Loucy (cell line): ENCODE results near the gene ZNG1F.
"Not testable (repeated sequence)": the region's sequence is repeated elsewhere in the genome, so short reads cannot be mapped to it uniquely, and the experiment has no call there.

Source experiments
- H2AFZ ChIP-seq: fragments of 200-600 bp; sonication (generic); 2 replicates; pipeline ENCODE4 v1.6.0; 2016; ENCODE audit warnings: antibody characterized with exemption, mild to moderate bottlenecking, low read length, moderate library complexity
- H3F3A ChIP-seq: fragments of 200-600 bp; 2 replicates; pipeline ENCODE4 v1.6.0; 2016; ENCODE audit warnings: antibody characterized with exemption, low read depth, mild to moderate bottlenecking
- H3K27me3 ChIP-seq: fragments of 200-600 bp; sonication (generic); 2 replicates; pipeline ENCODE4 v1.6.1; 2014; ENCODE audit warnings: low read length, mild to moderate bottlenecking; ENCODE audit not compliant: insufficient read depth, poor library complexity, severe bottlenecking
- H3K36me3 ChIP-seq: fragments of 200-600 bp; sonication (generic); 2 replicates; pipeline ENCODE4 v1.6.1; 2016; ENCODE audit warnings: low read length; ENCODE audit not compliant: insufficient read depth
- H3K4me1 ChIP-seq: fragments of 200-600 bp; sonication (generic); 2 replicates; pipeline ENCODE4 v1.5.1; 2014; ENCODE audit warnings: low read length, mild to moderate bottlenecking; ENCODE audit not compliant: insufficient read depth, poor library complexity, severe bottlenecking
- H3K4me2 ChIP-seq: fragments of 200-600 bp; sonication (generic); 2 replicates; pipeline ENCODE4 v1.6.0; 2014; ENCODE audit warnings: antibody characterized with exemption, low read length, low read depth, mild to moderate bottlenecking; ENCODE audit not compliant: poor library complexity, severe bottlenecking
- H3K4me3 ChIP-seq: fragments of 200-600 bp; sonication (generic); 2 replicates; pipeline ENCODE4 v1.5.1; 2014; ENCODE audit warnings: low read length, mild to moderate bottlenecking, mixed read lengths; ENCODE audit not compliant: poor library complexity, severe bottlenecking
- H3K79me2 ChIP-seq: fragments of 200-600 bp; sonication (generic); 2 replicates; pipeline ENCODE4 v1.6.1; 2014; ENCODE audit warnings: low read length; ENCODE audit not compliant: insufficient read depth
- H3K9ac ChIP-seq: fragments of 200-600 bp; sonication (generic); 2 replicates; pipeline ENCODE4 v1.6.0; 2014; ENCODE audit warnings: mild to moderate bottlenecking, low read depth, low read length, moderate library complexity; ENCODE audit not compliant: poor library complexity, severe bottlenecking
- H3K9me2 ChIP-seq: fragments of 200-600 bp; sonication (generic); replicated peaks from 2 replicates; pipeline ENCODE4 v1.6.1; 2016; ENCODE audit warnings: low read depth, low read length, mixed read lengths
- H3K9me3 ChIP-seq: fragments of 200-600 bp; sonication (generic); 2 replicates; pipeline ENCODE4 v1.6.1; 2014; ENCODE audit warnings: mild to moderate bottlenecking, antibody characterized with exemption, low read length, low read depth; ENCODE audit not compliant: insufficient read depth
- H4K20me1 ChIP-seq: fragments of 200-600 bp; sonication (generic); 2 replicates; pipeline ENCODE4 v1.6.0; 2014; ENCODE audit warnings: antibody characterized with exemption, low read length, mild to moderate bottlenecking; ENCODE audit not compliant: insufficient read depth, poor library complexity, severe bottlenecking

Gene ZNG1F

DNA sequence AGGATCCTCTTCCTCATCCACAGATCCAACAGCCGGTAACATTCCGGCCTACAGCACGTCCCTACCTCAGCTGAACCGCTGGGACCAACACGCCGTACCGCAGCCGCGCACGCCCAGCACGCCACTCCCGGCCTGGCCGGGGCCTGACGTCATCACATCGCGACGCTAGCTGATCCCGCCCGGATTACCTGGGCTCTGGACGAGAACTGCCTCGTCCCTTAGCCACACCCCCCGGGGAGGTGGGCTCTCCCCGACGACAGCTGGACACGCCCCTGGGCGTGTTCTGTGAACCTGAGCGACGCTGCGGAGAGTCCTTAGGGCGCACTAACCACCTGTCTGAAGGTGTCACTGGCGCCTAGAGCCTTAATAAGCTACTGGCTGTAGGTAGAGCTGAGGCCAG, at the start of gene ZNG1F:
ZNG1F (minus strand) TSS at position 101 of the 400 bp plus-strand sequence; CDS start at position 42, 59 bp downstream.
- not testable (repeated sequence) for H3F3A ChIP-seq, H4K20me1 ChIP-seq, H3K9ac ChIP-seq, H3K9me3 ChIP-seq, H3K4me2 ChIP-seq, H3K27me3 ChIP-seq, H2AFZ ChIP-seq, H3K4me3 ChIP-seq, H3K79me2 ChIP-seq, H3K36me3 ChIP-seq, H3K4me1 ChIP-seq, H3K9me2 ChIP-seq

DNA sequence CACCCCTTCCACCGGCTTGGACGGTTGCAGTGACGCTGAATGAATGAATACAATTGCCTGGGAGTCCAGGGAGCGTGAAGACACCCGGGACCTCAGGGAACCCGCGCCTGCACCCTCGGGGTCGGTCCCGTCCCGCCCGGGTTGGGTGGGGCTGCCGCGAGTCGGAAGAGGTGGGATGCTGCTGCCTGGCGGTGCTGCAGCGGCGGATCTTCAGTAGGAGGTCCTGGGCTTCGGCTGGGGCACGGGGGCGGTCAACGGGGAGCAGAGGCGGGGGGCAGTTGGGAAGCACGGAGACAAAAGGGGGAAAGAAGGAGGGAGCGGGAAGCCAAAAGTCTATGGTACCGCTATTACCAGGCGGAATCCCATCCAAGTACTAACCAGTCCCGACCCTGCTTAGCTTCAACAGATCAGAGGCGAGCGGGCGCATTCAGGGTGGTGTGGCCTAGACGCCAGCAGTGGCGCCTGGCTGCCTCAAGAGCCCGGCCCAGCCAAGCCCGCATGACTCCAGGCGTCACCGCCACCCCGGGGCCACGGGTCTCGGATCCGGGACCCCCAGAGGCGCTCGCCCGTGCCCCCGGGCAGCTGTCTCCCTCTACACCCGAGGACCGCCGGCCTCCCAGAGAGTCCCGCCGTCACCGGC, 48.1 kb upstream of the ZNG1F start:
- not testable (repeated sequence) for H3F3A ChIP-seq, H3K79me2 ChIP-seq, H3K4me1 ChIP-seq, H2AFZ ChIP-seq, H3K9me2 ChIP-seq, H3K4me2 ChIP-seq, H3K27me3 ChIP-seq, H3K9ac ChIP-seq, H3K36me3 ChIP-seq, H4K20me1 ChIP-seq, H3K9me3 ChIP-seq, H3K4me3 ChIP-seq

- H3K27me3 ChIP-seq, H3K9me3 ChIP-seq, H3K4me2 ChIP-seq, H3K9me2 ChIP-seq, H3K4me1 ChIP-seq, H3K36me3 ChIP-seq, H4K20me1 ChIP-seq, H3K4me3 ChIP-seq, H3F3A ChIP-seq, H2AFZ ChIP-seq, H3K9ac ChIP-seq, H3K79me2 ChIP-seq: not testable (repeated sequence)
Measured at GRCh38 chr9:41236486-41237109, 47.5 kb upstream of the ZNG1F start.

DNA sequence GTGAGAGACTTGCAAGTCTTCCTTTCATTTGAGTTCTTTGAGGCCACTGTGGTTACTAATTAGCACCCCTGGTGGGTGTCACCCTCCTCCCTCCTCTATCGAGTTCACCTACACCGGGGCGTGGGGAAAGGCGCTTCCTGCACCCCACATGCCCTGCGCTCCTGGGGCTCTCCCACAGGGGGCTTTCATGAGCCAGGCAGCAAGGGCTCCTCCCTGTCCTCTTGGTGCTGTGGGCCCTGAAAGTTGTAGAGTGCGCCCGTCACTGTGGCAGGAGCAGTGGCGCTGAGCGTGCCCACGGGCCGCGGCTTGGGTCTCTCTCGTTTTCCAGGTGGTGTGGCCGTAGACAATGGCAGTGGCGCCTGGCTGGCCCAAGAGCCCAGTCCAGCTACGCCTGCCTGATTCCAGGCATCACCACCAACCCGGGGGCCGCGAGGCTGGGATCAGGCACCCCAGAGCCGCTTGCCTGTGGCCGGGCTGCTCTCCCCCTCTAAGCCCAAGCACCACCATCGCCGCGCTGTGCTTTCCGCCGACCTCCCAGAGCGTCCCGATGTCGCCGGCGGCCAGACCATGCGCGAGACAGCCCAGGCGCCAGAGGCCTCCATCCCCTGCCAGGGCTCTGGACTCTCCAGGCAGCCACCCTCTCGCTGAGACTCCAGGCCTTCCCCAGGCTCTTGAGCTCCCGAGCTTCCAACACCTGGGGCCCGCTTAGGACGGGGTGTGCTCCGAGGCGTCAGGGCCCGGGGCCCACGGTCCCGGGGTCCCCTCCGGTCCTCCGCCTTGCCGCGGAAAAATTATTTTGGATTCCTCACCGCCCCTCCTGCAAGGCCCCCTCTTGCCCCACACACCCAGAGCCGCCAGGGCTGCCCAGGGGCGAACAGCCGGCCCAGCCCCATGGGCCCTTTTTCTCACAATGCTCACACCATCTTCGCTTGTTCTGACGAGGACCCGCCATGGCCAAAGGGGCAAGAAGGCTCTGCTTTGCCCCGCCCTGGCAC, 46.0 kb upstream of the ZNG1F start:
- not testable (repeated sequence) for H4K20me1 ChIP-seq, H3K27me3 ChIP-seq, H3K9me3 ChIP-seq, H3K36me3 ChIP-seq, H3K9ac ChIP-seq, H2AFZ ChIP-seq, H3K4me2 ChIP-seq, H3K4me3 ChIP-seq, H3K9me2 ChIP-seq, H3K4me1 ChIP-seq, H3K79me2 ChIP-seq, H3F3A ChIP-seq

DNA sequence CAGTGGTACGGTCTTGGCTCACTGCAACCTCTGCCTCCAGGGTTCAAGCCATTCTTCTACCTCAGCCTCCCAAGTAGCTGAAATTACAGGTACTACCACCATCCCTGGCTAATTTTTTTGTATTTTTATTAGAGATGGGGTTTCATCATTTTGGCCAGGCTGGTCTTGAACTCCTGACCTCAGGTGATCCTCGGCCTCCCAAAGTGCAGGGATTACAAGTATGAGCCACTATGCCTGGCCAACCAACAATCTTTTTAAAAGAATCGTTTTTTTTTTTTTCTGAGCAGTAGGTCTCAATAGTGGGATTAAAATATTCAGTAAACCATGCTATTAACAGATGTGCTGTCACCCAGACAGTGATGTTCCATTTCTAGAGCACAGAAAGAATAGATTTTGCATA, 45.1 kb upstream of the ZNG1F start:
- H3K4me2 ChIP-seq, H3F3A ChIP-seq, H4K20me1 ChIP-seq: not testable (repeated sequence)

DNA sequence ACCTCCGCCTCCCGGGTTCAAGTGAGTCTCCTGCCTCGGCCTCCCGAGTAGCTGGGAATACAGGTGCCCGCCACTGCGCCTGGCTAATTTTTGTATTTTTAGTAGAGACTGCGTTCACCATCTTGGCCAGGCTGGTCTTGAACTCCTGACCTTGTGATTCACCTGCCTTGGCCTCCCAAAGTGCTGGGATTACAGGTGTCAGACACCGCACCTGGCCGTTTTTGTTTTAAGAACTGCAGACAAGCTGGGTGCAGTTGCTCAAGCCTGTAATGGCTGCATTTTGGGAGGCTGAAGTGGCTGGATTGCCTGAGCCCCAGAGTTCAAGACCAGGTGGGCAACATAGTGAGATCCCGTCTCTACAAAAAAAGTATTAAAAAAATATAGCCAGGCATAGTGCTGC, 43.2 kb upstream of the ZNG1F start:
- not testable (repeated sequence) for H3K36me3 ChIP-seq, H3K27me3 ChIP-seq, H3K79me2 ChIP-seq, H3F3A ChIP-seq, H3K4me1 ChIP-seq, H3K9me2 ChIP-seq, H3K4me2 ChIP-seq, H4K20me1 ChIP-seq, H2AFZ ChIP-seq, H3K4me3 ChIP-seq, H3K9me3 ChIP-seq, H3K9ac ChIP-seq

More for the DNA sequence above, 45.1 kb upstream of the ZNG1F start:
- not testable (repeated sequence) for H3K36me3 ChIP-seq, H3K4me3 ChIP-seq, H2AFZ ChIP-seq, H3K4me1 ChIP-seq, H3K27me3 ChIP-seq, H3K9me3 ChIP-seq, H3K79me2 ChIP-seq, H3K9me2 ChIP-seq, H3K9ac ChIP-seq

DNA sequence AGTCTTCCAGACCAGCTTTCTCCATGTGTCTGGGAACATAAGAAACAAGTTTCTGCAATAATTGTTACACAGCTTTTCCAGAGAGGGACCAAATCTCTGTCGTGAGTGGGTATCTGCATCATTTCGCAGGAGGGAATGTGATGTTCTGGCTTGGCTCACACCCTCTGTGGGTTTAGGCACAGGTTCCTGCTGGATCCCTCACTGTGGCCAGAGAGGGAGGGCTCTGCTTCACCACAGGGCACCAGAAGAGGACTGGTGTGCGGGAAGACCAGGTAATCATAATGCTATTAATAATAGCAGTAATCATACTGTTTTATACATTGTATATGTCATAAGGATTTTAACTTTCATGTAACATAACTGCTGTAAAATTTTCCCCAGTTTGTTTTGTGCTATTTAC, 41.3 kb upstream of the ZNG1F start:
- H3K4me1 ChIP-seq, H3K79me2 ChIP-seq, H3K9ac ChIP-seq, H3K4me3 ChIP-seq, H3K4me2 ChIP-seq, H3F3A ChIP-seq, H3K36me3 ChIP-seq, H3K9me2 ChIP-seq, H3K9me3 ChIP-seq, H2AFZ ChIP-seq, H4K20me1 ChIP-seq, H3K27me3 ChIP-seq: not testable (repeated sequence)
